A549 treated with Hydrocortisone at 1 μM for 4 hours (cell line): ENCODE data around the gene STMND1. TPM values are rescaled to one million over a fixed set of nuclear protein-coding genes. Genes with fewer than 3 reads are reported as not detected.

ENCODE experiments used
- total RNA-seq: library from RNA; stranded (reverse); fragments of 200-300 nt; extraction: Qiagen RNA extraction; gene quantifications from 5 replicates; pipeline ENCODE4 v1.2.3, GENCODE V29; 2022

The STMND1 gene
- total RNA-seq: not detected in 5 replicates

DNA sequence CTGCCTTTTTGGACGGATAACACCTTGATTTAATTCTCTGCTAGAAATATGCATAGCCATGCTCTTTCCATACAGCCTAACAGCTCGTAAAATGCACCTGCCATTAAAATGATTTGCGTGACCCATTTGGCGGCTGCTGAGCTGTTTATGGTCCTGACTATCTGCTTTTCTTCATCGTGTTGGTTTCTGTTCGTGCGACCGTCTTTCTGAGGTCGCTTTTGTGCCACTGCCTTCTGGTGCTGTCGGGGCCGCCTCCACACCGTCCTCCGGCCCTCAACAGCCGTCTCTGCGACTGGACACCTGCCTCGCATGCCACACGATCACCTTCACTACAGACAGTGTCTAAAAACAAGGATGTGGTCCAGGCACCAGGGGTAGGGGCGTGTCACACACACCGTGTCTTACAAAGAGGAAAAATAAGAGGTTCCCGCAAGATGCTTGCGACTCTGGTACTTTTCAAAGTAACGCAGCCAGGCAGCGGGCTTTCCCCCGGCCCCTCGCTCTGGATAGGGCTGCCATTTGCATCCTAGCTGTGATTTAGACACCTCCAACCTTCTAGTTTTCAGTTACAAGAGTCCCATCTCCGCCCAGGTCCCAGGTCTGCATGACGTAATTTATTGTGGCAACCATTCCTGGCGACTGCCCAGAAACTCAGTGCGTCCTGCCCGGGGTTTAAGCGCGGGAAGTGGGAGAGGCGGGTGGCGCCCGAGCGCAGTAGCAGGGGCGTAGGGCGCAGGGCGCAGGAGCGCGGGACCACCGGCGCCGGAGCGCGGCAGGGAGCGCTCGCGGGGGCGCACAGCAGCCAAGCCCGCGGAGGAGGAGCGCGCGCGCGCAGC lies at the start of gene STMND1:
Gene STMND1, plus strand, starts transcription at position 629 of the 836 bp plus-strand sequence. CDS start 208 bp downstream, outside the sequence.

Other genes starting within 250 kb of the STMND1 start
- gene RBM24, start 179.3 kb downstream of the STMND1 start, total RNA-seq: 6.1 to 7.7 TPM (median 6.4 TPM) in 5 replicates